BJ (cell line): ENCODE results near the gene ZNF423. TPM values are rescaled to one million over a fixed set of nuclear protein-coding genes. Genes with fewer than 3 reads are reported as not detected.

Experiments used
- CTCF ChIA-PET: fragments of 350-600 bp; formaldehyde crosslinking; extraction: SDS; loops from one replicate; lab custom pipeline; 2021; ENCODE audit warnings: antibody characterized with exemption, inconsistent platforms; lab: Yijun Ruan, JAX
- POLR2A ChIA-PET: fragments of 300-600 bp; sonication (Branson Sonifier 250); formaldehyde crosslinking; extraction: SDS; loops from one replicate; lab custom pipeline; 2021; ENCODE audit warnings: antibody characterized with exemption; lab: Charles Lee
- DNase-seq: peaks from one replicate; pipeline ENCODE4 v3.0.0-alpha.2; 2011; ENCODE audit warnings: low read depth
- H3K27me3 ChIP-seq: 2 replicates; pipeline ENCODE4 v1.6.0; 2011; ENCODE audit warnings: low read length; ENCODE audit not compliant: control insufficient read depth, insufficient read depth
- H3K36me3 ChIP-seq: 2 replicates; pipeline ENCODE4 v1.5.1; 2011; ENCODE audit warnings: low read length; ENCODE audit not compliant: control insufficient read depth, insufficient read depth
- H3K4me3 ChIP-seq: 2 replicates; pipeline ENCODE4 v1.5.1; 2011; ENCODE audit warnings: low read depth, mild to moderate bottlenecking, control low read depth, low read length
- CTCF ChIP-seq: IDR thresholded peaks from 2 replicates; pipeline ENCODE4 v1.5.1; 2011; ENCODE audit warnings: low read depth, mild to moderate bottlenecking, control low read depth, inconsistent platforms, low read length, moderate library complexity; ENCODE audit not compliant: insufficient read depth
- polyA plus RNA-seq: library from polyadenylated mRNA; depleted of rRNA; stranded (reverse); fragments of >200 nt; gene quantifications from 2 replicates; pipeline ENCODE4 v1.2.3, GENCODE V29; 2011

The ZNF423 gene
- polyA plus RNA-seq, 1 experiment, result 0.22 TPM

DNA sequence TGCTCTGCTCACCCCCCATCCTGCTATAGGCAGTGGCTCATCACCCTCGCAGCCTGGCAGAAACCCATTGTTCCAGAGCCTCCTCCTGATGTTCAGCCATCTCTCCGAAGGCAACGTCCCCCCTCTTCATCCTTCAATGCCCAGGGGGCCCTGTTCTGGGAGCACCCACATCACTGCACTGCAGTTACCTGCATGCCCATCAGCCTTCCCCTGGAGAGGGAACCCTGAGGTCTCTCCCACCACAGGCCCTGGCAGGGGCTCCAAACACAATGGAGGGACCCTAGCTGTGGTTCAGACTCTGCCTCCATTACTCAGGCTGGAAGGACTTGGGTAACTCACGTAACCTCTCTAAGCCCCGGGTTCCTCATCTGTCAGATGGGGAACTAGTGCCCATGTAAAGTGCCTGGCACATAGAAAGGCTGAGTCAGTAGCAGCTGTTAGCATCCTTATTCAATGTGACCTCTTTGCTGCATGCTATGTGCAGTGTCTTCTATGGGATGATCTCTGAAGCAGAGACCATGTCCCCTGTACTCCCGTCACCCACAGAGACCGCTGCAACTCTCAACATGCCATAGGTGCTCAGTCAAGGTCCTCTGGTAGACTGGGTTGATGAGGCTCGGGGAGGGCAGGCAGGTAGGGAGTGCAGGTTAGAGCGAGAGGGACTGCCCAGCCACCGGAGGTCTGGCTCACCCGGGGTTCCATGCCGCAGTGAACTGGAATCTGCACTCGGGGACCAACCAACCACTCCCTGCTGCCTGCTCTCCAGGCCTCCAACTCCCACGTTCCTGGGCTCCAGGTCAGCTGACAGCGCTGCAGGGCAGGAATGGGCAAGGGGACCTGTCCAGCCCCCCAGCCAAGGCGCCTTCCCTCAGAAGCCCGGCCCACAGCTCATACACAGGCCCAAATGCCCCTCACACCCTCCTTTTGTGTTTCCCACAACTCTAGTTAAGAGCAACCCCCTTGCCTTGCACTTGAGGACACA is 233.2 kb downstream of the ZNF423 start:
- CTCF ChIA-PET, result no interaction called here
- no peak for TF ChIP-seq CTCF
- Histone ChIP-seq H3K4me3 (no peak overlapping the region), H3K36me3 (no peaks in the 10 kb centered on the region), H3K27me3 (no peaks in the 10 kb centered on the region; the same call in 1 of the 2 replicates)
- DNase-seq, result no peak
- POLR2A ChIA-PET, result no interaction called here

DNA sequence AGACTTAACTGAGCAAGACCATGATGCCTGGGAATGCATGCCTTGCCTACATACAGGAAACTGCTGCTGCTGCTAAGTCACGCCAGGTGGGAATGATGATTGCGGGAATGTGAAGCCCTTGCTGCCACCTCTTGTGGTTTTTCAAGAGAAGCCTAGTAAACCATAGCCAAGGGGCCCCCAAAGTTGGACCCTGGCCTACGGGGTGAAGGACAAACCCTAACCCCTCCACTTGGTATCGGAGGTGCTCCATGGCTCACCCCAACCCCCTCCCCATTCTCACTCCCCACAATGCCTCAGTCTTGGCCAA is 233.9 kb downstream of the ZNF423 start:
- Histone ChIP-seq H3K36me3 (no peaks in the 10 kb centered on the region), H3K4me3 (no peak overlapping the region), H3K27me3 (no peaks in the 10 kb centered on the region; the same call in 1 of the 2 replicates)
- no peak for TF ChIP-seq CTCF
- DNase-seq, result no peak
- ChIA-PET CTCF (no interaction called here), POLR2A (no interaction called here)

- POLR2A ChIA-PET, result no interaction called here
- Histone ChIP-seq H3K27me3 (no peaks in the 10 kb centered on the region; the same call in 1 of the 2 replicates), H3K36me3 (no peaks in the 10 kb centered on the region), H3K4me3 (no peak overlapping the region)
- DNase-seq, result no peak
- CTCF ChIA-PET, result interaction anchor here (0.6 kb wide), 2 partner anchors 236 to 1009 kb away, joined by 3 read pairs; no protein-coding TSS in a partner anchor
- TF ChIP-seq CTCF, result no peak
Observed at GRCh38 chr16:49621241-49622083, 234.4 kb downstream of the ZNF423 start.

DNA sequence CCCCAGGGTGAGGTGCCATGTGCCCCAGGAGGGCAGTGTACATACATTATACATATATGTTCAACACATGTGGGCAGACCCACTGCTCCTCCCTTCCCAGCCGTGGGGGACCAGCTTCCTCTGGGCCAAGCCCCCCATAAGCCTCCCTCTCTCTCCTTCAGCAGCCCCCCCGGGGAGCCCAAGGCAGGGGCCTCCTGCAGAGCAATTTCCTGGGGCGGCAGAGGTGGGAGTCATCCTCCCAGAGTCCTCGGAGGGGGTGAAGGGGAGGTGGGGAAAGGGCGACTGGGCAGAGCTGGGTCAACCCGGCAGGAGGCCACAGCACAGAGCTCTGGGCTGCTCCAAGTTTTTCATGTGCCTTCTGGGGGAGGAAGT is 235.1 kb downstream of the ZNF423 start:
- ChIA-PET POLR2A (no interaction called here), CTCF (interaction anchor here (0.6 kb wide), 1 partner anchor 236 kb away, joined by 3 read pairs; no protein-coding TSS in a partner anchor)
- no peak for TF ChIP-seq CTCF
- Histone ChIP-seq H3K4me3 (no peak overlapping the region), H3K27me3 (no peaks in the 10 kb centered on the region), H3K36me3 (no peaks in the 10 kb centered on the region)
- DNase-seq, result no peak

GRCh38 chr16:49620158-49620868 is 235.6 kb downstream of the ZNF423 start:
- DNase-seq, result no peak
- Histone ChIP-seq H3K27me3 (no peaks in the 10 kb centered on the region), H3K36me3 (no peaks in the 10 kb centered on the region), H3K4me3 (no peak overlapping the region)
- POLR2A ChIA-PET, result no interaction called here
- TF ChIP-seq CTCF, result no peak
- CTCF ChIA-PET, result no interaction called here
